ENCODE results near the gene KLHDC4.

Gene KLHDC4

DNA sequence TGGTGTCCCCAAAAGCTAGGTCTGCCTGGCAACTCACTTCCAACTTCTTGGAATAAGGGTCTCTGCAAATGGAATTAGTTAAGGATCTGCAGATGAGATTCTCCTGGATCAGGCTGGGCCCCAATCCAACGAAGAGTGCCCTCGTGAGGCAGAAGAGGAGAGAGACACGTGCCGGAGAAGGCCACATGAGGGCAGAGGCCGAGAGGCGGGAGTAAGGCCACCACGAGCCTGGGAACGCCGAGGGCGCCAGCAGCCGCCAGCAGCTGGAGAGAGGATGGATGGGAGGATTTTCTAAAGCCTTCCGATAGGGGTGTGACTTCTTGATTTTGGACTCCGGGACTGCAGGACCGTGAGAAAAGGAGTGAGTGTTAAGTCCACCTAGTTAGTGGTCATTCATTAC is 87.2 kb downstream of the KLHDC4 start:
- no peaks in the 10 kb centered on the region for H3K36me3 ChIP-seq (ENCODE audit: low read length)
- no peaks in the 10 kb centered on the region for H3K79me2 ChIP-seq (ENCODE audit: insufficient read depth, low read length)
- H3K4me2 ChIP-seq (ENCODE audit: low read depth, low read length, poor library complexity, severe bottlenecking): no peak overlapping the region
- H3K9me3 ChIP-seq (ENCODE audit: insufficient read depth, low read length): no peaks in the 10 kb centered on the region
- H3K27ac ChIP-seq (ENCODE audit: low read depth, low read length): no peak overlapping the region
- H2AFZ ChIP-seq (ENCODE audit: low read depth, low read length, severe bottlenecking): no peak overlapping the region
- no peaks in the 10 kb centered on the region for H3K9me2 ChIP-seq (replicated peaks; ENCODE audit: insufficient read depth, low read length)
- no peaks in the 10 kb centered on the region for H3K27me3 ChIP-seq (ENCODE audit: low read length)
- H3F3A ChIP-seq (ENCODE audit: insufficient read depth): no peaks in the 10 kb centered on the region
- H4K20me1 ChIP-seq (ENCODE audit: low read depth, low read length): no peaks in the 10 kb centered on the region
- no peak overlapping the region for H3K9ac ChIP-seq (ENCODE audit: low read length)
- TF ChIP-seq EZH2phosphoT487 (conservative IDR thresholded peaks at IDR 0.05; ENCODE audit: low read length): no peak
- TF ChIP-seq, protein P1, sequence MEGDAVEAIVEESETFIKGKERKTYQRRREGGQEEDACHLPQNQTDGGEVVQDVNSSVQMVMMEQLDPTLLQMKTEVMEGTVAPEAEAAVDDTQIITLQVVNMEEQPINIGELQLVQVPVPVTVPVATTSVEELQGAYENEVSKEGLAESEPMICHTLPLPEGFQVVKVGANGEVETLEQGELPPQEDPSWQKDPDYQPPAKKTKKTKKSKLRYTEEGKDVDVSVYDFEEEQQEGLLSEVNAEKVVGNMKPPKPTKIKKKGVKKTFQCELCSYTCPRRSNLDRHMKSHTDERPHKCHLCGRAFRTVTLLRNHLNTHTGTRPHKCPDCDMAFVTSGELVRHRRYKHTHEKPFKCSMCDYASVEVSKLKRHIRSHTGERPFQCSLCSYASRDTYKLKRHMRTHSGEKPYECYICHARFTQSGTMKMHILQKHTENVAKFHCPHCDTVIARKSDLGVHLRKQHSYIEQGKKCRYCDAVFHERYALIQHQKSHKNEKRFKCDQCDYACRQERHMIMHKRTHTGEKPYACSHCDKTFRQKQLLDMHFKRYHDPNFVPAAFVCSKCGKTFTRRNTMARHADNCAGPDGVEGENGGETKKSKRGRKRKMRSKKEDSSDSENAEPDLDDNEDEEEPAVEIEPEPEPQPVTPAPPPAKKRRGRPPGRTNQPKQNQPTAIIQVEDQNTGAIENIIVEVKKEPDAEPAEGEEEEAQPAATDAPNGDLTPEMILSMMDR (IDR thresholded peaks at IDR 0.05; ENCODE audit: insufficient read depth, low read length, poor library complexity, severe bottlenecking): no peak
- no peak overlapping the region for H3K4me3 ChIP-seq (ENCODE audit: insufficient read depth, low read length, poor library complexity, severe bottlenecking)

DNA sequence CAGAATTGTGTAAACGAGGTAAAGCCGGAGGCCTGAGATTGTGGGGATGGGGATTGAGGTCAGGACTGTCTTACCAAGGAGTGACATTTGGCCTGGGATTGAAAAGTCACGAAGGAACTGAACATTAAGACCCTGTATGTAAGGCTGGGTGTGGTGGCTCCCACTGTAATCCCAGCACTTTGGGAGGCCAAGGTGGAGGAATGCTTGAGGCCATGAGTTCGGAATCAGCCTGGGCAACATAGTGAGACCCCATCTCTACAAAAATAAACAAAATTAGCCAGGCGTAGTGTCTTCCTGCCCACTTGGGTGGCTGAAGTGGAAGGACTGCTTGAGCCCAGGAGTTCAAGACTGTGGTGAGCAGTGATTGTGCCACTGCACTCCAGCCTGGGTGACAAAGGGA is 88.0 kb downstream of the KLHDC4 start:
- H3K4me2 ChIP-seq (ENCODE audit: low read depth, low read length, poor library complexity, severe bottlenecking): no peak overlapping the region
- H3K79me2 ChIP-seq (ENCODE audit: insufficient read depth, low read length): no peaks in the 10 kb centered on the region
- TF ChIP-seq, protein P1 (IDR thresholded peaks at IDR 0.05; ENCODE audit: insufficient read depth, low read length, poor library complexity, severe bottlenecking): no peak
- TF ChIP-seq EZH2phosphoT487 (conservative IDR thresholded peaks at IDR 0.05; ENCODE audit: low read length): no peak

DNA sequence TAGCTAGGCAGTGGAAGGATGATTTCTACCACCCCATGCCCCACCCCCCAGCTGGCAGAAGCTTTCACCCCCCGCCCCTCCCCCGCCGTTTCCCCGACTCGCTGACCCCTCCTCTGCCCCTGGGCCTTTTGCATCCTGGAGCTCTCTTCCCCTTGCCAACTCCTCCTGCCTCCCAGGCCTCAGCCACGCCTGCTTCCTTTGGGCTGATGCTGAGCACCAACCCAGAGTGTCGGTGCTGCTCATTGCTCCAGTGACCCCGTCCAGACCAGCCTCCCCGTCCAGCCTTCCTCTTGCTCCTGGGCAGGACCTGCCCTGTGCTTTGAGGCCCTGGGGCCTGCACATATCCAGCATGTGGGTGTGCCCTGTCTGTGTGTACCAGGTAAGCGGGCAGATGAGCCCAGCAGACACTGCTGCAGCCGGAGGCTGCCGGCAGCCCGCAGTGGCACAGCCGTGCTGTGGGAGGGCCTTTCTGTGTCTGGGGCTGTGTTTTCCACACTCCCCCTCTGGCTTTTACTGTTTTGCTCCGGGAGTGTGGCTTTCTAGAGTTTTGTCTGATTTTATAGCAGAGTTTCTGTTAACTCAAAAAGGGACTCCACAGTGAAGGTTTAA is 90.6 kb downstream of the KLHDC4 start:
- Histone ChIP-seq H3K9ac (ENCODE audit: low read length) (no peak overlapping the region), H2AFZ (ENCODE audit: low read depth, low read length, severe bottlenecking) (no peak overlapping the region), H3K4me3 (ENCODE audit: insufficient read depth, low read length, poor library complexity, severe bottlenecking) (no peak overlapping the region), H3K9me2 (replicated peaks; ENCODE audit: insufficient read depth, low read length) (no peaks in the 10 kb centered on the region), H3K36me3 (ENCODE audit: low read length) (no peaks in the 10 kb centered on the region), H3F3A (ENCODE audit: insufficient read depth) (no peaks in the 10 kb centered on the region), H4K20me1 (ENCODE audit: low read depth, low read length) (no peaks in the 10 kb centered on the region), H3K9me3 (ENCODE audit: insufficient read depth, low read length) (no peaks in the 10 kb centered on the region), H3K27me3 (ENCODE audit: low read length) (no peaks in the 10 kb centered on the region), H3K79me2 (ENCODE audit: insufficient read depth, low read length) (no peaks in the 10 kb centered on the region), H3K27ac (ENCODE audit: low read depth, low read length) (no peak overlapping the region), H3K4me2 (ENCODE audit: low read depth, low read length, poor library complexity, severe bottlenecking) (no peak overlapping the region)
- TF ChIP-seq, protein P1 (IDR thresholded peaks at IDR 0.05; ENCODE audit: insufficient read depth, low read length, poor library complexity, severe bottlenecking): no peak
- no peak for TF ChIP-seq EZH2phosphoT487 (conservative IDR thresholded peaks at IDR 0.05; ENCODE audit: low read length)

More for the DNA sequence above, 88.0 kb downstream of the KLHDC4 start:
- H3K4me3 ChIP-seq (ENCODE audit: insufficient read depth, low read length, poor library complexity, severe bottlenecking): no peak overlapping the region
- no peaks in the 10 kb centered on the region for H3K27me3 ChIP-seq (ENCODE audit: low read length)
- H3K36me3 ChIP-seq (ENCODE audit: low read length): no peaks in the 10 kb centered on the region
- no peak overlapping the region for H2AFZ ChIP-seq (ENCODE audit: low read depth, low read length, severe bottlenecking)
- no peaks in the 10 kb centered on the region for H3K9me2 ChIP-seq (replicated peaks; ENCODE audit: insufficient read depth, low read length)
- H3K27ac ChIP-seq (ENCODE audit: low read depth, low read length): no peak overlapping the region
- H4K20me1 ChIP-seq (ENCODE audit: low read depth, low read length): no peaks in the 10 kb centered on the region
- no peaks in the 10 kb centered on the region for H3F3A ChIP-seq (ENCODE audit: insufficient read depth)
- no peak overlapping the region for H3K9ac ChIP-seq (ENCODE audit: low read length)
- no peaks in the 10 kb centered on the region for H3K9me3 ChIP-seq (ENCODE audit: insufficient read depth, low read length)

All from SU-DHL-6 (cell line).